Keratinocyte (primary cell): ENCODE data around the gene ISM1.

Source experiments
- EZH2 ChIP-seq: IDR thresholded peaks from one replicate; pipeline ENCODE4 v1.6.1; 2012; ENCODE audit warnings: inconsistent platforms, mild to moderate bottlenecking, low read length, moderate library complexity
- TF ChIP-seq, protein P1 (sequence below), 3 experiments: IDR thresholded peaks in 1 of 3; conservative IDR thresholded peaks in 1 of 3; optimal IDR thresholded peaks in 1 of 3; 2 replicates in 2 of 3; 3 replicates in 1 of 3; pipeline versions ENCODE3 to v1.5.1; 2011; ENCODE audit warnings: low read length in 3 of 3, mild to moderate bottlenecking in 3 of 3, moderate library complexity in 2 of 3, control low read depth in 1 of 3, inconsistent platforms in 1 of 3; ENCODE audit not compliant: insufficient read depth in 2 of 3; ENCODE audit errors: extremely low read depth in 1 of 3

DNA sequence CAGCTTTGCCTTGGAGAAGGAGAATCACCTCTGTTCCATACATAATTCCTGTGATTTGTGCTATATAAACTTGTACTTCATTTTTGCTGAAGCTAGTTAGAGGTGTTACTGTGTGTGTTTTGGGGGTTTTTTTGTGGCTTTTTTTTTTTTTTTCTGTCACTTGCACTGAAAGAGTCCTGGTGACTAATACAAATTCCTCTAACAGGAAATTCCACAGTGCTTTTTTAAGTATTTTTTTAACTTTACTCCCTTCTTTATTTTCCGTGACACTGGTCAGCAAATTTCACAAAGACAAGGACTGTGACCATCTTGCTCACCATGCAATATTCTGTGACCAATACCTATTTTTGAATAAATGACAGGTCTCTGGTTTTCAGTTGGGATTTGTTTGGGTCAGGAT, 110.5 kb downstream of the ISM1 start:
- TF ChIP-seq, protein P1, sequence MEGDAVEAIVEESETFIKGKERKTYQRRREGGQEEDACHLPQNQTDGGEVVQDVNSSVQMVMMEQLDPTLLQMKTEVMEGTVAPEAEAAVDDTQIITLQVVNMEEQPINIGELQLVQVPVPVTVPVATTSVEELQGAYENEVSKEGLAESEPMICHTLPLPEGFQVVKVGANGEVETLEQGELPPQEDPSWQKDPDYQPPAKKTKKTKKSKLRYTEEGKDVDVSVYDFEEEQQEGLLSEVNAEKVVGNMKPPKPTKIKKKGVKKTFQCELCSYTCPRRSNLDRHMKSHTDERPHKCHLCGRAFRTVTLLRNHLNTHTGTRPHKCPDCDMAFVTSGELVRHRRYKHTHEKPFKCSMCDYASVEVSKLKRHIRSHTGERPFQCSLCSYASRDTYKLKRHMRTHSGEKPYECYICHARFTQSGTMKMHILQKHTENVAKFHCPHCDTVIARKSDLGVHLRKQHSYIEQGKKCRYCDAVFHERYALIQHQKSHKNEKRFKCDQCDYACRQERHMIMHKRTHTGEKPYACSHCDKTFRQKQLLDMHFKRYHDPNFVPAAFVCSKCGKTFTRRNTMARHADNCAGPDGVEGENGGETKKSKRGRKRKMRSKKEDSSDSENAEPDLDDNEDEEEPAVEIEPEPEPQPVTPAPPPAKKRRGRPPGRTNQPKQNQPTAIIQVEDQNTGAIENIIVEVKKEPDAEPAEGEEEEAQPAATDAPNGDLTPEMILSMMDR (optimal IDR thresholded peaks at IDR 0.05 in 1 of 3, IDR thresholded peaks at IDR 0.05 in 1 of 3, conservative IDR thresholded peaks at IDR 0.05 in 1 of 3; ENCODE audit: extremely low read depth in 1 of 3, insufficient read depth in 2 of 3, low read length in 3 of 3), result no peak
- no peak for TF ChIP-seq EZH2
